Suprapubic skin (tissue), 4 donors: Measurements from ENCODE around the gene TRA2B. TPM values are rescaled to one million over a fixed set of nuclear protein-coding genes. Genes with fewer than 3 reads are reported as not detected.

Experiments used
- DNase-seq, 2 donors: peaks; one replicate each; pipeline ENCODE4 v3.0.0-alpha.2; 2019; ENCODE audit warnings: low spot score in 2 of 2
- H3K27ac ChIP-seq: fragments of 200-600 bp; sonication (generic); one replicate; pipeline ENCODE4 v1.5.1; 2019
- H3K27me3 ChIP-seq: fragments of 200-600 bp; sonication (generic); one replicate; pipeline ENCODE4 v1.5.1; 2019
- H3K36me3 ChIP-seq: fragments of 200-600 bp; sonication (generic); one replicate; pipeline ENCODE4 v1.5.1; 2019
- H3K4me1 ChIP-seq: fragments of 200-600 bp; sonication (generic); one replicate; pipeline ENCODE4 v1.5.1; 2019
- H3K4me3 ChIP-seq: fragments of 200-600 bp; sonication (generic); one replicate; pipeline ENCODE4 v1.5.1; 2019; ENCODE audit warnings: mild to moderate bottlenecking
- H3K9me3 ChIP-seq: fragments of 200-600 bp; sonication (generic); one replicate; pipeline ENCODE4 v1.5.1; 2019
- EP300 ChIP-seq: sonication (generic); formaldehyde crosslinking; IDR thresholded peaks from one replicate; pipeline ENCODE4 v1.6.1; 2017; ENCODE audit warnings: antibody characterized with exemption
- POLR2A ChIP-seq, 2 donors: fragments of 450-650 bp; IDR thresholded peaks; one replicate each; pipeline ENCODE4 v1.6.1; 2017; ENCODE audit warnings: antibody characterized with exemption in 2 of 2, mild to moderate bottlenecking in 2 of 2, moderate library complexity in 2 of 2
- POLR2AphosphoS5 ChIP-seq, 3 donors: sonication (generic); formaldehyde crosslinking; IDR thresholded peaks; one replicate each; pipeline ENCODE4 v1.6.1; 2017; ENCODE audit warnings: antibody characterized with exemption in 3 of 3
- WGBS: methylation state at CpG from one replicate; pipeline ENCODE4 v1.1.5; 2018; 5-methylcytosine and 5-hydroxymethylcytosine counted together
- total RNA-seq, 4 donors: library from RNA; depleted of rRNA; stranded (reverse); fragments of >200 nt; gene quantifications; one replicate each; pipeline ENCODE4 v1.1.0, GENCODE V29; 2016
- TF ChIP-seq, protein P1 (sequence below), 2 donors: fragments of 200-600 bp in 1 of 2; fragments of 450-650 bp in 1 of 2; sonication (generic) in 1 of 2; IDR thresholded peaks; one replicate each; pipeline ENCODE4 v1.5.1; 2016 to 2019; ENCODE audit warnings: antibody characterized with exemption in 2 of 2, mild to moderate bottlenecking in 1 of 2, moderate library complexity in 1 of 2

TRA2B gene
- total RNA-seq, 4 donors from 2014 or later, result 149 to 410 (median 231) TPM

GRCh38 chr3:185896636-185897035 lies 41.2 kb downstream of the TRA2B start:
- DNase-seq, result no peak
- H3K4me1 ChIP-seq, result no peaks in the 10 kb centered on the region
- H3K36me3 ChIP-seq, result no peaks in the 10 kb centered on the region
- H3K4me3 ChIP-seq, result no peak overlapping the region
- 79% methylated on average over 3 of the region's 3 CpGs for WGBS
- no peak for TF ChIP-seq EP300
- TF ChIP-seq POLR2AphosphoS5 (IDR thresholded peaks at IDR 0.05), result no peak
- TF ChIP-seq, protein P1, sequence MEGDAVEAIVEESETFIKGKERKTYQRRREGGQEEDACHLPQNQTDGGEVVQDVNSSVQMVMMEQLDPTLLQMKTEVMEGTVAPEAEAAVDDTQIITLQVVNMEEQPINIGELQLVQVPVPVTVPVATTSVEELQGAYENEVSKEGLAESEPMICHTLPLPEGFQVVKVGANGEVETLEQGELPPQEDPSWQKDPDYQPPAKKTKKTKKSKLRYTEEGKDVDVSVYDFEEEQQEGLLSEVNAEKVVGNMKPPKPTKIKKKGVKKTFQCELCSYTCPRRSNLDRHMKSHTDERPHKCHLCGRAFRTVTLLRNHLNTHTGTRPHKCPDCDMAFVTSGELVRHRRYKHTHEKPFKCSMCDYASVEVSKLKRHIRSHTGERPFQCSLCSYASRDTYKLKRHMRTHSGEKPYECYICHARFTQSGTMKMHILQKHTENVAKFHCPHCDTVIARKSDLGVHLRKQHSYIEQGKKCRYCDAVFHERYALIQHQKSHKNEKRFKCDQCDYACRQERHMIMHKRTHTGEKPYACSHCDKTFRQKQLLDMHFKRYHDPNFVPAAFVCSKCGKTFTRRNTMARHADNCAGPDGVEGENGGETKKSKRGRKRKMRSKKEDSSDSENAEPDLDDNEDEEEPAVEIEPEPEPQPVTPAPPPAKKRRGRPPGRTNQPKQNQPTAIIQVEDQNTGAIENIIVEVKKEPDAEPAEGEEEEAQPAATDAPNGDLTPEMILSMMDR (IDR thresholded peaks at IDR 0.05), result no peak
- TF ChIP-seq POLR2A (IDR thresholded peaks at IDR 0.05), result no peak
- H3K27me3 ChIP-seq, result no peaks in the 10 kb centered on the region
- no peaks in the 10 kb centered on the region for H3K9me3 ChIP-seq
- no peak overlapping the region for H3K27ac ChIP-seq

GRCh38 chr3:185887066-185887465 lies 50.7 kb downstream of the TRA2B start:
- TF ChIP-seq, protein P1 (IDR thresholded peaks at IDR 0.05), result no peak
- no peak for TF ChIP-seq EP300
- TF ChIP-seq POLR2AphosphoS5 (IDR thresholded peaks at IDR 0.05), result no peak
- no peak for TF ChIP-seq POLR2A (IDR thresholded peaks at IDR 0.05)
- WGBS, result 65% methylated on average over 2 of the region's 2 CpGs
- no peaks in the 10 kb centered on the region for H3K36me3 ChIP-seq
- H3K4me1 ChIP-seq, result no peaks in the 10 kb centered on the region
- no peaks in the 10 kb centered on the region for H3K9me3 ChIP-seq
- no peaks in the 10 kb centered on the region for H3K27me3 ChIP-seq
- H3K27ac ChIP-seq, result no peak overlapping the region
- DNase-seq, result no peak
- H3K4me3 ChIP-seq, result no peak overlapping the region

DNA sequence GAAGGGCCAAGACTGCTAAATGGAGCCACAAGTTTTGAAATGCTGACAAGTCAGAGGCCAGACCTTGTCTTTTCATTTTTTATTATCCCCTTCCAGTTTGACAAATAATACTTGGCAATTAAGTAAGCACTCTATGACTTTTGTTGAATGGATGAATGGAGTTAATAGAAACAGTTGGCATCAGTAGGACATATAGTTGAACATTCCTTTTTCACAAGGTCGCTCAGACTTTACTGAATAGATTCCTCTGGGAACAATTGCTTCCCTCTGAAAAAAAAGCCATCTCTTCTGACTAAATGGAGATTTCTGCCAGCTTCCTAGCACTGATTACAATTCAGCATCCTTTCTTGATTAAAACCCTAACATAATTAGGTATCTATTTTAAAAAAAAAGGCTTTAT lies 53.2 kb downstream of the TRA2B start:
- Histone ChIP-seq H3K9me3 (no peaks in the 10 kb centered on the region), H3K4me1 (no peaks in the 10 kb centered on the region), H3K27me3 (peaks cover 6% of the 10 kb centered on the region), H3K36me3 (no peaks in the 10 kb centered on the region), H3K27ac (no peak overlapping the region), H3K4me3 (no peak overlapping the region)
- WGBS, result 29% methylated on average over 1 of the region's 1 CpG
- no peak for DNase-seq
- TF ChIP-seq, protein P1 (IDR thresholded peaks at IDR 0.05), result no peak
- no peak for TF ChIP-seq POLR2A (IDR thresholded peaks at IDR 0.05)
- TF ChIP-seq POLR2AphosphoS5 (IDR thresholded peaks at IDR 0.05), result no peak
- TF ChIP-seq EP300, result no peak

GRCh38 chr3:185881926-185882325 lies 55.9 kb downstream of the TRA2B start:
- WGBS, result 89% methylated on average over 4 of the region's 4 CpGs
- DNase-seq, result peak in 1 of 2 donors; percentile 21
- Histone ChIP-seq H3K4me3 (no peak overlapping the region), H3K4me1 (no peaks in the 10 kb centered on the region), H3K36me3 (no peaks in the 10 kb centered on the region), H3K27ac (no peak overlapping the region), H3K9me3 (no peaks in the 10 kb centered on the region), H3K27me3 (peaks cover 12% of the 10 kb centered on the region)
- TF ChIP-seq, protein P1 (IDR thresholded peaks at IDR 0.05), result no peak
- TF ChIP-seq POLR2A (IDR thresholded peaks at IDR 0.05) (no peak), EP300 (no peak), POLR2AphosphoS5 (IDR thresholded peaks at IDR 0.05) (no peak)

GRCh38 chr3:185880600-185880999 lies 57.2 kb downstream of the TRA2B start:
- TF ChIP-seq POLR2A (IDR thresholded peaks at IDR 0.05), result no peak
- TF ChIP-seq, protein P1 (IDR thresholded peaks at IDR 0.05), result no peak
- TF ChIP-seq POLR2AphosphoS5 (IDR thresholded peaks at IDR 0.05), result no peak
- TF ChIP-seq EP300, result no peak
- DNase-seq, result no peak
- H3K9me3 ChIP-seq, result no peaks in the 10 kb centered on the region
- H3K4me1 ChIP-seq, result no peaks in the 10 kb centered on the region
- H3K27me3 ChIP-seq, result peaks cover 12% of the 10 kb centered on the region
- H3K36me3 ChIP-seq, result no peaks in the 10 kb centered on the region
- H3K27ac ChIP-seq, result no peak overlapping the region
- no peak overlapping the region for H3K4me3 ChIP-seq
- 81% methylated on average over 7 of the region's 7 CpGs for WGBS
